ENCODE results near the gene CUEDC1.

CUEDC1 gene

GRCh38 chr17:57895382-57896060, 59.7 kb downstream of the CUEDC1 start:
- CTCF ChIA-PET = interaction anchor here (1.5 to 7.1 kb wide), 2 partner anchors 17 to 105 kb away, joined by 4 to 44 read pairs; no protein-coding TSS in a partner anchor
- no peak for DNase-seq (ENCODE audit: extremely low spot score)
- POLR2A ChIA-PET = interaction anchor here (0.6 kb wide), 1 partner anchor 51 kb away, joined by 4 read pairs; no protein-coding TSS in a partner anchor
- no peak for TF ChIP-seq CTCF (IDR thresholded peaks at IDR 0.05; ENCODE audit: control extremely low read depth, extremely low read depth, low read depth, missing control alignments)

- POLR2A ChIA-PET = interaction anchor here (0.6 kb wide), 1 partner anchor 52 kb away, joined by 4 read pairs; no protein-coding TSS in a partner anchor
- CTCF ChIA-PET = interaction anchor here (1.5 to 7.1 kb wide), 2 partner anchors 18 to 105 kb away, joined by 4 to 44 read pairs; no protein-coding TSS in a partner anchor
- TF ChIP-seq CTCF (IDR thresholded peaks at IDR 0.05; ENCODE audit: control extremely low read depth, extremely low read depth, low read depth, missing control alignments) = no peak
- DNase-seq (ENCODE audit: extremely low spot score) = no peak
Measured at GRCh38 chr17:57894848-57895247, 60.4 kb downstream of the CUEDC1 start.

GRCh38 chr17:57892820-57893595, 62.2 kb downstream of the CUEDC1 start:
- ChIA-PET CTCF (interaction anchor here (0.9 to 7.1 kb wide), 33 partner anchors 8 to 221 kb away, joined by 3 to 57 read pairs (median 5); partner anchors contain the start of genes CUEDC1 and SRSF1), POLR2A (interaction anchor here (1.0 kb wide), 1 partner anchor 10 kb away, joined by 3 read pairs; no protein-coding TSS in a partner anchor)
- TF ChIP-seq CTCF (IDR thresholded peaks at IDR 0.05; ENCODE audit: control extremely low read depth, extremely low read depth, low read depth, missing control alignments) = no peak
- DNase-seq (ENCODE audit: extremely low spot score) = no peak

- peak; percentile 88 for DNase-seq (ENCODE audit: extremely low spot score)
- CTCF ChIA-PET = interaction anchor here (0.9 to 7.1 kb wide), 32 partner anchors 8 to 222 kb away, joined by 3 to 57 read pairs (median 5); partner anchors contain the start of genes CUEDC1 and SRSF1
- POLR2A ChIA-PET = interaction anchor here (1.0 kb wide), 1 partner anchor 11 kb away, joined by 3 read pairs; no protein-coding TSS in a partner anchor
- TF ChIP-seq CTCF (IDR thresholded peaks at IDR 0.05; ENCODE audit: control extremely low read depth, extremely low read depth, low read depth, missing control alignments) = peak; percentile 99
Measured at GRCh38 chr17:57892146-57892819, 62.9 kb downstream of the CUEDC1 start.

- ChIA-PET CTCF (interaction anchor here (0.8 to 7.1 kb wide), 11 partner anchors 12 to 222 kb away, joined by 3 to 57 read pairs (median 13); partner anchors contain the start of gene CUEDC1), POLR2A (no interaction called here)
- TF ChIP-seq CTCF (IDR thresholded peaks at IDR 0.05; ENCODE audit: control extremely low read depth, extremely low read depth, low read depth, missing control alignments) = no peak
- no peak for DNase-seq (ENCODE audit: extremely low spot score)
Measured at GRCh38 chr17:57890857-57891232, 64.4 kb downstream of the CUEDC1 start.
